Subcutaneous adipose tissue (tissue), 4 donors: ENCODE measurements around the gene MRPL4. TPM values are rescaled to one million over a fixed set of nuclear protein-coding genes. Genes with fewer than 3 reads are reported as not detected.

Experiments
- CTCF ChIP-seq: fragments of 450-650 bp; IDR thresholded peaks from one replicate; pipeline ENCODE4 v1.5.1; 2016; ENCODE audit warnings: low read depth, mild to moderate bottlenecking, control low read depth, antibody characterized with exemption, moderate library complexity
- total RNA-seq, 4 donors: library from RNA; depleted of rRNA; stranded (reverse); fragments of >200 nt; gene quantifications; one replicate each; pipeline ENCODE4 v1.1.0, GENCODE V29; 2016

Gene MRPL4
- total RNA-seq, 4 donors from 2014 or later = 30.6 to 60.8 (median 31.0) TPM

DNA sequence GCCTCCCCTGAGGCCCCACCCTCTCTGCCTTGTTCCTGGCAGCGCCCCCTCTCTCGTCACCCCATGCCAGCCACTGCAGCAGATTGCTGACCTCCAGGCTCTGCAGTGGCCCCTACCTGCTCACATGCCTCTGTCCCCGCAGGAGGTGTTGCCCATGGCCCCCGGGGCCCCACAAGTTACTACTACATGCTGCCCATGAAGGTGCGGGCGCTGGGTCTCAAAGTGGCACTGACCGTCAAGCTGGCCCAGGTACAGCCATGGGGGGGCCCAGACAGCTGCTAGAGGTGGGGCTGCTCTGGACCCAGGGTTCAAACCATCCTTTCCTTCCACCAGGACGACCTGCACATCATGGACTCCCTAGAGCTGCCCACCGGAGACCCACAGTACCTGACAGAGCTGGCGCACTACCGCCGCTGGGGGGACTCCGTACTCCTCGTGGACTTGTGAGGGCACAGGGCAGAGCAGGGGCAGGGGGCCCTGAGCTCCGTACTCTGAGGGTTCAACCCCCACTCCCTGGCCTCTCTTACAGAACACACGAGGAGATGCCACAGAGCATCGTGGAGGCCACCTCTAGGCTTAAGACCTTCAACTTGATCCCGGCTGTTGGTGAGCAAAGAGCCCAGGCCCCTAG is 6.2 kb downstream of the MRPL4 start:
- no peak for TF ChIP-seq CTCF

DNA sequence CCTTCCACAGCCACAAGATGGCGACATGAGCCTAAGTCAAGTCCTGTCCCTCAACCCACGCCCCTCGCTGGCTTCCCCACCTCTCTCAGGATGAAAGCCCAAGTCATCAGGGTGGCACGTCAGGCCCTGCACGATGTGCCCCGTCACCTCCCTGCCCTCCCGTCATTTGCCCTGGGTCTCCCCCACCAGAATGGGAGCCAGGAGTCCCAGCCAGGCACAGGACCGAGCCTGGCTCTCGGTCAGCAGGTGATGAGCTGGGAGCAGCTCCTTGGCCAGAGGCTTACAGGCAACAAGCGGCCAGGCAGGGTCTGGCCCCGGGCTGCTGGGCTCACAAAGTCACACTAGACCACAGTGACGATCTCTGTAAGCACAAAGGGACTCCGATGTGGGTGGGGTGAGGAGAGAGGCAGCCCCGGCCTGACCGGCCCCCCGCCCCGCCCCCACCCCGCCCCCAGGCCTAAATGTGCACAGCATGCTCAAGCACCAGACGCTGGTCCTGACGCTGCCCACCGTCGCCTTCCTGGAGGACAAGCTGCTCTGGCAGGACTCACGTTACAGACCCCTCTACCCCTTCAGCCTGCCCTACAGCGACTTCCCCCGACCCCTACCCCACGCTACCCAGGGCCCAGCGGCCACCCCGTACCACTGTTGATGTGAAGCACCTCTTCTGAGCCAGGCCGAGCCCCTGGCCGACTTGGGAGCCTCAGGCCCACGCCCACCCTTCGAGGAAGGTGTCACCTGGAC is 7.3 kb downstream of the MRPL4 start:
- no peak for TF ChIP-seq CTCF

- TF ChIP-seq CTCF = no peak
Observed at GRCh38 chr19:10260141-10260584, 8.1 kb downstream of the MRPL4 start.

DNA sequence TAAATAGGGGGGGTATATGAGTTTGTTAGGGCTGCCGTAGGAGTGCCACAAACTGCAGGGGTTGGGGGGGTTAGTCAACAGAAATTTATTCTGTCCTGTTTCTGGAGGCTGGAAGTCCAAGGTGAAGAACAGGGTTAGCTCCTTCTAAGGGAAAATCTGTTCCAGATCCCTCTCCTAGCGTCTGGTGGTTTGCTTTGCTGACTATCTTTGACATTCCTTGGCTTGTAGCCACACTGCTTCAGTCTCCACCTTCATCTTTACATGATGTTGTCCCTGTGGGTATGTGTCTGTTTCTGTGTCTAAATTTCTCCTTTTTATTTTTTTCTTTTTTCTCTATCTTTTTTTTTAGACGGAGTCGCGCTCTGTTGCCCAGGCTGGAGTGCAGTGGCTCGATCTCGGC is 10.8 kb downstream of the MRPL4 start:
- no peak for TF ChIP-seq CTCF

DNA sequence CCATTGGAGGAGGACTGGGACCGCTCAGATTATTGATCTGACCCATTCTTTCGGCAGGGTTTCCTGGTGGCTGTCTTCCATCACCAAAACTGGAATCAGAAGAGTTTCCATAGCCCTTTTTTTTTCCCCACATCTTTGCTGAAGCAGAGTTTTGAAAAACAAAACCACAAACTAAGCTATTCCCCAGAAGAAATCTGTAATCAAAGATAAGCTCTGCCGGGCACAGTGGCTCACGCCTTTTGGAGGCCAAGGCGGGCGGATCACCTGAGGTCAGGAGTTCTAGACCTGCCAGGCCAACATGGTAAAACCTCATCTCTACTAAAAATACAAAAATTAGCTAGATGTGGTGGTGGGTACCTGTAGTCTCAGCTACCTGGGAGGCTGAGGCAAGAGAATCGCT is 14.7 kb downstream of the MRPL4 start:
- no peak for TF ChIP-seq CTCF

DNA sequence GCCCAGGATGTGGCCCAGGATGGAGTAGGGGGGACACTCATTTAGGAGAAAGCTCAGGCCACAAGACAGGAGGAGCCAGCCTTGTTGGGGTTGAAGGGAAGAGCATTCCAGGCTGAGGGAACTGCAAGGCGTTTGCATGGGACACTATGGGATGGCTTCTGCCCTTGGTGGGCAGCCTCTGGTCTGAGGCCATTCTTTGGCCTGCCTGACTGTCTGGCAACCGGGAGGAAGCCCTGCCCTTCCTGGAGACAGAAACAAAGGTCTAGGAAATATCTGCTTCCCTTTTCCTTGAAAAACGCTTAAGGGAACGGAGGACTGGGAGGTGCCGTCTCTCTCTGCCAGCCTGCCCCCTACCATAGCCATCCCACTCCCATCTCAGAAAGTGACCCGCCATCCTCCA is 16.1 kb downstream of the MRPL4 start:
- no peak for TF ChIP-seq CTCF

DNA sequence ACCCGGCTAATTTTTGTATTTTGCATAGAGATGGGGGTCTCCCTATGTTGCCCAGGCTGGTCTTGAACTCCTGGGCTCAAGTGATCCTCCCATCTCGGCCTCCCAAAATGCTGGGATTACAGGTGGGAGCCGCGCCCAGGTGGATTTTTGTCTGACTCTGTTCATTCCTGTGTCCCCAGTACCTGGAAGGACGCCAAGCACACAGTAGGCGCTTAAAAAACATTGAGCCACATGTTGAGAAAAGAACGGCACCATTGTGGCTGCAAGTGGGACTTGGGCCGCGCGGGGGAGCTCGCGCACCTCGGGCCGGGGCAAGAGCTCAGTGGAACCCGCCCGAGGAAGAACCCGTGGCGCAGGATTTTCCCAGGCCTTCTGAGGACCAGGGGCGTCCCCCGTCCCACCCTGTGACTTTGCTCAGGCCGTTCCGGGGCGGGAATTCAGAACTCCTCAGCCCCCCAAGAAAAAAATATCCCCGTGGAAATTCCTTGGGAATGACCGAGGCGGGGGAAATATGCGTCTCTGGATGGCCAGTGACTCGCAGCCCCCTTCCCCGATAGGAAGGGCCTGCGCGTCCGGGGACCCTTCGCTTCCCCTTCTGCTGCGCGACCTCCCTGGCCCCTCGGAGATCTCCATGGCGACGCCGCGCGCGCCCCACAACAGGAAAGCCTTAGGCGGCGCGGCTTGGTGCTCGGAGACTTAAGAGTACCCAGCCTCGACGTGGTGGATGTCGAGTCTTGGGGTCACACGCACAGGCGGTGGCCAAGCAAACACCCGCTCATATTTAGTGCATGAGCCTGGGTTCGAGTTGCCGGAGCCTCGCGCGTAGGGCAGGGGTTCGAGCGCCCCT is 17.5 kb downstream of the MRPL4 start:
- TF ChIP-seq CTCF = no peak
